Spinal cord (tissue), 10 donors: Measurements from ENCODE around the gene EHD4. TPM values are rescaled to one million over a fixed set of nuclear protein-coding genes. Genes with fewer than 3 reads are reported as not detected.

Experiments
- DNase-seq, 6 donors: peaks; one replicate each; pipeline versions ENCODE4 v3.0.0 to v3.0.0-alpha.2; 2013 to 2015; ENCODE audit warnings: low spot score in 6 of 6, low read depth in 4 of 6
- H3K27ac ChIP-seq: one replicate; pipeline ENCODE4 v1.5.1; 2013; ENCODE audit warnings: low read depth, low read length, control low read depth
- H3K27me3 ChIP-seq: one replicate; pipeline ENCODE4 v1.6.1; 2013; ENCODE audit warnings: low read length; ENCODE audit not compliant: control insufficient read depth, insufficient read depth
- H3K36me3 ChIP-seq: one replicate; pipeline ENCODE4 v1.6.1; 2013; ENCODE audit warnings: low read length; ENCODE audit not compliant: control insufficient read depth, insufficient read depth
- H3K4me1 ChIP-seq: one replicate; pipeline ENCODE4 v1.6.1; 2013; ENCODE audit warnings: low read length; ENCODE audit not compliant: control insufficient read depth, insufficient read depth
- H3K4me3 ChIP-seq: one replicate; pipeline ENCODE4 v1.5.1; 2013; ENCODE audit warnings: low read depth, low read length, control low read depth
- H3K9me3 ChIP-seq: one replicate; pipeline ENCODE4 v1.6.1; 2013; ENCODE audit warnings: low read length; ENCODE audit not compliant: control insufficient read depth, insufficient read depth
- WGBS: methylation state at CpG from one replicate; pipeline ENCODE4 v1.1.5; 2013; ENCODE audit warnings: missing lambda C conversion rate; ENCODE audit not compliant: insufficient coverage; 5-methylcytosine and 5-hydroxymethylcytosine counted together
- polyA plus RNA-seq, 2 donors: library from polyadenylated mRNA; unstranded; fragments of 120-200 nt; gene quantifications; one replicate each; pipeline ENCODE4 v1.2.1, GENCODE V29; 2013; ENCODE audit not compliant: insufficient read length in 2 of 2
- total RNA-seq, 2 donors: library from RNA; depleted of rRNA in 1 of 2; stranded (reverse); fragments of 120-200 nt in 1 of 2; fragments of >200 nt in 1 of 2; gene quantifications; one replicate each; pipeline versions ENCODE4 v1.2.3 to v1.2.4, GENCODE V29; 2013 to 2014
- donor health status: healthy.

The EHD4 gene
- total and polyA plus RNA-seq, 4 donors = 6.8 to 12.3 (median 8.5) TPM

- WGBS = 73% methylated on average over 2 of the region's 5 CpGs
- H3K36me3 ChIP-seq = peaks cover 4% of the 10 kb centered on the region
Observed at GRCh38 chr15:41950489-41950888, 21.9 kb downstream of the EHD4 start.

DNA sequence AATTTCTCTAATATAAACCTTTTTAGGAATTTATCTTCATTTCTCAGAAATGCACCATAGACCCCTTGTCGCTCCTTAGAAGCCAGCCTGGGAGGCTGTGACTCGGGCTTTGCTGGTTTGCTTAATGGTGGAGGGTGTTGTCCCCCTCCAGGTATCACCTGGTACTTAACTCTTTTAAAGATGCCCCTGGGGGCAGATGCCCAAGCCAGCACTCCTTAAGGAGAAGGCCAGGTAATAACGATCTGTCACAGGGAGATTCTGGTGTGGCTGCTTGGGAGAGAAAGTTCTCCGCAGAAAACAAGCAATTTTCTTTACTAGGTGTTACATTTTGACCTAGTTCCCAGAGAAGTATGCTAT, 22.3 kb downstream of the EHD4 start:
- peaks cover 11% of the 10 kb centered on the region for H3K4me1 ChIP-seq
- H3K9me3 ChIP-seq = no peaks in the 10 kb centered on the region
- H3K27me3 ChIP-seq = no peaks in the 10 kb centered on the region
- H3K4me3 ChIP-seq = no peak overlapping the region
- no peak for DNase-seq
- WGBS = 50% methylated on average over 1 of the region's 4 CpGs
- peaks cover 4% of the 10 kb centered on the region for H3K36me3 ChIP-seq
- H3K27ac ChIP-seq = no peak overlapping the region

More at GRCh38 chr15:41950489-41950888, 21.9 kb downstream of the EHD4 start:
- H3K27ac ChIP-seq = no peak overlapping the region
- H3K4me3 ChIP-seq = no peak overlapping the region
- no peaks in the 10 kb centered on the region for H3K27me3 ChIP-seq
- H3K4me1 ChIP-seq = peaks cover 7% of the 10 kb centered on the region
- no peaks in the 10 kb centered on the region for H3K9me3 ChIP-seq
- no peak for DNase-seq

DNA sequence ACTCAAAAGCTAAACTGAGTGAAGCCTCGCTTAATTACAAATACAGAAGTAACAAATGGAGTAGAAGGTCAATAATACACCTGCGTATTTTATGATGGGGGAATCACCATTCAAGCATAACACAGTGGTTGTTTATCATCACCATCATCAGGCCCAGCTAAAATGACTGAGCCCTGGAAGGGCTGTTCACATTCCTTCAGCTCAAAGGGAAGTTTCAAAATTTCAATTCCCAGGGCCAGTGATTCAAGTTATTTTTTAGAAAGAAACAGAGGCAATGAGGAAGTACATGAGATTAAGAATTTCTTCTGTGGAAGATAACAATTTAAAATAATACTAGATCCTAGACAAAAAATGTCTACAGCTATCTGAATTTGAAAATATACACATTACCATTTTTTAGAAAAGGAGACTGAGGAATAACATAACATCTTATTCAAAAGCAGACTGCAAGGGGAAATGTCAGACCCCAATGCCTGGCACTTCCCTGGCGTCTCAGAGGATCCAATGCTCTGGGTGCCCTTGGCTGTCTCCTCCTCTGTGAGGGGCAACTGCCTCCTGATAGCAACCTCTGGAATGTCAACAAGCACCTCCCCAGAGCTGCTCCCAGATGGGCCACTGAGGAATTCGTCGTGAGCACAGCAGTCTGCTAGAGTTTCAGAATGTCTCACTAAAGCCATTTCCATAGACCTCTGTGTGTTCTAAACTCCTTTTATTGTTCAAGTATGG, 22.8 kb downstream of the EHD4 start:
- 45% methylated on average over 4 of the region's 5 CpGs for WGBS
- Histone ChIP-seq H3K36me3 (peaks cover 4% of the 10 kb centered on the region), H3K27ac (no peak overlapping the region), H3K27me3 (no peaks in the 10 kb centered on the region), H3K4me1 (peaks cover 11% of the 10 kb centered on the region), H3K4me3 (no peak overlapping the region), H3K9me3 (no peaks in the 10 kb centered on the region)
- DNase-seq = no peak

DNA sequence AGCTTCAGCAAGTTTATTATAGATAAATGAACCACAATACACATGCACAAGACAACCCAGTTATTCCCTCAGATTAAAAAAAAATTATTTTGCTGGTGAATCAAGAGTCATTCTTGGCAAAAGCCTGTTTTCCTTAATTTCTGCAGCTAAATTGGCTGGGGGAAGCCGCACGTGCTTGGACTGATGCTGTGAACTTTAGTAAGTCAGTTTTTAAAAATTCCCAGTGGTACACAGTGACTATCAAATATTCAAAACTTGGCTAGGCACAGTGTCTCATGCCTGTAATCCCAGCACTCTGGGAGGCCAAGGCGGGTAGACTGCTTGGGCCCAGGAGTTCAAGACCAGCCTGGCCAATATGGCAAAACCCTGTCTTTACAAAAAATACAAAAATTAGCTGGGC, 23.9 kb downstream of the EHD4 start:
- Histone ChIP-seq H3K9me3 (no peaks in the 10 kb centered on the region), H3K4me1 (peaks cover 22% of the 10 kb centered on the region), H3K27me3 (no peaks in the 10 kb centered on the region), H3K36me3 (peaks cover 4% of the 10 kb centered on the region), H3K27ac (no peak overlapping the region), H3K4me3 (no peak overlapping the region)
- WGBS = 100% methylated on average over 2 of the region's 3 CpGs
- DNase-seq = no peak

DNA sequence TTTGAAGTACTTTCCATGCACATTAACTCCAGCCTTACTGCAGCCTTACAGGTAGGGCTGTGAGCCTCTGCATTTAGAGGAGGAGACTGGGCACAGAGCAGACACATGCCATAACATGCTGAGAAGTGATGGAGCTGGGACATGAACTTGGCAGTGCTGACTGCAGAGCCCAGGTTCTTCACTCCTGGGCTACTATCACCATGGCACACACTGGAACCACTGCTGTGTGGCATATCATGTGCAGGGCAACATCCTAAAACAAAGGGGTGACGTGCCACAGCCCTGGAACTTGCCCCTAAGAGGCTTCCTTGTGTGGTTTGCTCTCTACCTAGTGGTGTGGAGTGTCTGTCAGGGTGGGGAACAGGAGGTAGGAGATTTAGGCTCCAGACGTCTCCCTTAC, 25.4 kb downstream of the EHD4 start:
- no peak for DNase-seq
- Histone ChIP-seq H3K36me3 (peaks cover 4% of the 10 kb centered on the region), H3K4me1 (peaks cover 23% of the 10 kb centered on the region), H3K9me3 (no peaks in the 10 kb centered on the region), H3K27ac (no peak overlapping the region), H3K4me3 (no peak overlapping the region), H3K27me3 (no peaks in the 10 kb centered on the region)
- no CpG with 5 or more reads among the region's 2 CpGs for WGBS

- Histone ChIP-seq H3K4me1 (peaks cover 21% of the 10 kb centered on the region), H3K27me3 (no peaks in the 10 kb centered on the region), H3K4me3 (no peak overlapping the region), H3K9me3 (no peaks in the 10 kb centered on the region), H3K27ac (peak overlapping the region; percentile 40), H3K36me3 (peaks cover 2% of the 10 kb centered on the region)
- DNase-seq = no peak
- 85% methylated on average over 7 of the region's 11 CpGs for WGBS
Observed at GRCh38 chr15:41945731-41946130, 26.6 kb downstream of the EHD4 start.

DNA sequence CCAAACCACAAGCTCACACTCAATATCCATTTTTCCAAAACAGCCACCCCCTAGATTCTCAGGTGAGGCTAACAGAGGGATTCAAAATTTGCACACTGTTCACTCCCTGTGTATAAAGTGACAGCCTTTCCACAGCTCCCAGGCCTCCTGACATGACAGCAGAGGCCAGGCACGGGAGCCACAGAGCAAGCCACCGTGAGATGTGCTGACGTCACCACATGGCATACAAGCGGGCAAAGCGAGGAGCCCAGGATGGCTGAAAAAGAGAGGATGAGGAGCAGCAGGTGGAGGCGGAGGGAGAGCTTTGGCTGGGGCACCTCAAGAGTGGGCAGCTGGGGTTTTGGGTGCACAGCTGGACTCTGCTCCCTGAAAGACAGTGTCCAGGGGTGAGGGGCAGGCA, 27.1 kb downstream of the EHD4 start:
- no peak for DNase-seq
- 79% methylated on average over 6 of the region's 6 CpGs for WGBS
- H3K27me3 ChIP-seq = no peaks in the 10 kb centered on the region

GRCh38 chr15:41944313-41944940, 27.9 kb downstream of the EHD4 start:
- H3K36me3 ChIP-seq = peaks cover 2% of the 10 kb centered on the region
- H3K27me3 ChIP-seq = no peaks in the 10 kb centered on the region
- peak overlapping the region; percentile 79 for H3K27ac ChIP-seq
- no peaks in the 10 kb centered on the region for H3K9me3 ChIP-seq
- 60% methylated on average over 1 of the region's 8 CpGs for WGBS
- H3K4me1 ChIP-seq = peaks cover 21% of the 10 kb centered on the region
- peak in 1 of 6 donors; percentile 43 for DNase-seq
- no peak overlapping the region for H3K4me3 ChIP-seq

More for the DNA sequence above, 27.1 kb downstream of the EHD4 start:
- Histone ChIP-seq H3K9me3 (no peaks in the 10 kb centered on the region), H3K27ac (no peak overlapping the region), H3K4me1 (peaks cover 21% of the 10 kb centered on the region), H3K36me3 (peaks cover 2% of the 10 kb centered on the region), H3K4me3 (no peak overlapping the region)

DNA sequence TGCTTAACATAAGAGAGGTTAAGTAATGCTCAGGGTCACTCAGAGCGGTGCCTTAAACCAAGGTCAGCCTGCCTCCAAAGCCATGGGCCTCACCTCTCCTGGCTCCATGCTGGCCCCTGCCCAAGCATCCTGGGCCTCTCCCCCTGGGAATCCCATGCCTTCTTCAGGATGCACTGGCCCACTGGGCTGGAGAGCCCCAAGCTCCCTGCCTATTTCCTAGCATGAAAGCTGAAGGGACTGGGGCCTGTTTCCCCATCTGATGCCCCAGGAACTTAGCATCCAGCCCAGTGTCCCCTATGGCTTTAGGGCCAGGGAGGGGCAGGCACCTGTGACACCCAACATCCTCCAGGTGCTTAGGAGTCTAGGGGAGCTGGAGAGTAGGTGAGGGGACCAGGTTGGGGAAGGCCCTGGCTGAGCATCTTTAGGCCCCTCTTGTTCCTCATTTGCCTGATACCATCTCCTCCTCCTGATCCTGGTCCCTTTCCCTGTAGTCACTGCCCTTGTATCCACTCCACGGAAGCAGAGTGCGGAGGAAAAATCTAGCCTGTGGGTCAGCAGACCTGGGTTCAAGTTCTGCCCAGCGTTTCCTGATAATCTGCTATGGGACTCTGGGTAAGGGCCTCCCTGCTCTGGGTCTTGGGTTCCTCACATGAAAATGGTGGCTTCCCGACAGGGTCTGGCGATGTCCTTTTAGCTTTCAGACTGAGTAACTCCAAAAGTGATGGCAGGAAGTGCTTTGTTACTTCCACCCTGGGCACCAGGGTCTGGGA, 28.6 kb downstream of the EHD4 start:
- WGBS = 88% methylated on average over 6 of the region's 6 CpGs

More for the DNA sequence above, 28.6 kb downstream of the EHD4 start:
- peak overlapping the region; percentile 79 for H3K27ac ChIP-seq
- H3K36me3 ChIP-seq = peaks cover 2% of the 10 kb centered on the region
- H3K4me1 ChIP-seq = peaks cover 21% of the 10 kb centered on the region
- no peaks in the 10 kb centered on the region for H3K9me3 ChIP-seq
- DNase-seq = no peak
- H3K27me3 ChIP-seq = no peaks in the 10 kb centered on the region
- H3K4me3 ChIP-seq = no peak overlapping the region
